Panc1 (cell line): Measurements from ENCODE around the gene PLCZ1. TPM values are rescaled to one million over a fixed set of nuclear protein-coding genes. Genes with fewer than 3 reads are reported as not detected.

Experiments used
- ATAC-seq: fragments of 200-7000 bp; cut with Tn5 transposase; 2 replicates; pipeline ENCODE4 v1.9.1; 2020; ENCODE audit warnings: mild to moderate bottlenecking, moderate library complexity
- BruUV-seq: library from RNA; stranded (reverse); fragments of 400-500 nt; replicated peaks from 2 replicates; lab custom pipeline; 2021; lab: Mats Ljungman, UMichigan
- CTCF ChIA-PET: fragments of 300-600 bp; sonication (Branson Sonifier 250); formaldehyde crosslinking; loops from one replicate; lab custom pipeline; 2022; ENCODE audit warnings: antibody characterized with exemption; lab: Charles Lee
- POLR2A ChIA-PET: fragments of 300-600 bp; sonication (Branson Sonifier 250); formaldehyde crosslinking; loops from one replicate; lab custom pipeline; 2022; ENCODE audit warnings: antibody characterized with exemption; lab: Charles Lee
- DNase-seq: peaks from one replicate; pipeline ENCODE4 v3.0.0-alpha.2; 2010; ENCODE audit warnings: low read depth, low spot score
- H3K27ac ChIP-seq: 2 replicates; pipeline ENCODE4 v1.5.1; 2011; ENCODE audit warnings: mild to moderate bottlenecking, low read length, inconsistent platforms
- H3K27me3 ChIP-seq: fragments of 200-500 bp; sonication (Bioruptor generic); 2 replicates; pipeline ENCODE4 v1.6.0; 2014; ENCODE audit warnings: low read length, inconsistent platforms; ENCODE audit not compliant: control insufficient read depth, insufficient read depth
- H3K36me3 ChIP-seq: fragments of 200-500 bp; sonication (Bioruptor generic); 2 replicates; pipeline ENCODE4 v1.5.1; 2014; ENCODE audit warnings: inconsistent platforms, mild to moderate bottlenecking, low read length, moderate library complexity; ENCODE audit not compliant: control insufficient read depth, insufficient read depth
- H3K4me1 ChIP-seq: 2 replicates; pipeline ENCODE4 v1.5.1; 2011; ENCODE audit warnings: inconsistent platforms, mild to moderate bottlenecking, low read length, moderate library complexity; ENCODE audit not compliant: control insufficient read depth, insufficient read depth
- H3K4me3 ChIP-seq, 2 experiments: 2 replicates each; pipeline ENCODE4 v1.5.1; 2011 to 2012; ENCODE audit warnings: low read depth in 2 of 2, low read length in 2 of 2, mild to moderate bottlenecking in 2 of 2, inconsistent platforms in 1 of 2, moderate library complexity in 1 of 2
- H3K9me3 ChIP-seq: fragments of 200-500 bp; sonication (Bioruptor generic); 2 replicates; pipeline ENCODE4 v1.5.1; 2014; ENCODE audit warnings: low read depth, mild to moderate bottlenecking, inconsistent platforms, low read length, moderate library complexity; ENCODE audit not compliant: control insufficient read depth, insufficient read depth
- CTCF ChIP-seq: fragments of 450-650 bp; IDR thresholded peaks from 2 replicates; pipeline ENCODE4 v1.5.1; 2017; ENCODE audit warnings: mild to moderate bottlenecking
- POLR2AphosphoS5 ChIP-seq: IDR thresholded peaks from 2 replicates; pipeline ENCODE4 v1.6.1; 2012; ENCODE audit warnings: mild to moderate bottlenecking, low read depth, low read length, moderate library complexity
- REST ChIP-seq, 2 experiments: IDR thresholded peaks; 2 replicates each; pipeline ENCODE4 v1.6.1; 2011 to 2012; ENCODE audit warnings: low read depth in 2 of 2, control low read depth in 1 of 2, low read length in 1 of 2, mild to moderate bottlenecking in 1 of 2, moderate library complexity in 1 of 2; ENCODE audit not compliant: insufficient read depth in 1 of 2
- SIN3A ChIP-seq: IDR thresholded peaks from 2 replicates; pipeline ENCODE4 v1.6.1; 2012; ENCODE audit warnings: low read depth, mild to moderate bottlenecking, low read length, moderate library complexity, borderline replicate concordance; ENCODE audit not compliant: insufficient read depth
- TCF7L2 ChIP-seq: IDR thresholded peaks from 2 replicates; pipeline ENCODE4 v1.6.1; 2011; ENCODE audit warnings: mild to moderate bottlenecking, low read depth, low read length, inconsistent platforms
- in situ Hi-C: cut with HindIII; loops from 2 replicates; pipeline ENCODE4 v1.10.0; 2016; ENCODE audit warnings: low sequenced_read_pairs, low pct_unique_long_range_greater_than_20kb
- intact Hi-C: fragments of 100-400 bp; cut with micrococcal nuclease; formaldehyde crosslinking; loops from one replicate; pipeline ENCODE4 v1.10.0; 2022; ENCODE audit not compliant: unreplicated experiment
- total RNA-seq: library from RNA; stranded (reverse); gene quantifications from one replicate; pipeline ENCODE4 v1.2.1, GENCODE V29; 2021; ENCODE audit not compliant: unreplicated experiment

PLCZ1 gene
- total RNA-seq, 1 experiment from 2014 or later, result not detected

- no peak for DNase-seq
- no peaks in the 10 kb centered on the region for H3K9me3 ChIP-seq
- H3K27ac ChIP-seq, result no peak overlapping the region
- in situ Hi-C loops (no loop called here), intact Hi-C loops (no loop called here)
- H3K27me3 ChIP-seq, result no peaks in the 10 kb centered on the region
- ATAC-seq, result no peak
- no peak overlapping the region for H3K4me3 ChIP-seq
- no peaks in the 10 kb centered on the region for H3K36me3 ChIP-seq
- ChIA-PET CTCF (no interaction called here), POLR2A (no interaction called here)
- no peak for TF ChIP-seq TCF7L2
- no peak for TF ChIP-seq CTCF
- TF ChIP-seq REST (IDR thresholded peaks at IDR 0.05; ENCODE audit: insufficient read depth in 1 of 2, low read depth in 2 of 2, low read length in 1 of 2), result no peak
- TF ChIP-seq POLR2AphosphoS5, result no peak
- TF ChIP-seq SIN3A, result no peak
- no peaks in the 10 kb centered on the region for H3K4me1 ChIP-seq
- no TSS peak for BruUV-seq
Measured at GRCh38 chr12:18751866-18752265, 14.1 kb upstream of the PLCZ1 start.

- Histone ChIP-seq H3K36me3 (no peaks in the 10 kb centered on the region), H3K4me3 (no peak overlapping the region), H3K4me1 (no peaks in the 10 kb centered on the region), H3K27ac (no peak overlapping the region), H3K27me3 (no peaks in the 10 kb centered on the region), H3K9me3 (no peaks in the 10 kb centered on the region)
- POLR2A ChIA-PET, result no interaction called here
- no peak for ATAC-seq
- intact Hi-C loops (no loop called here), in situ Hi-C loops (no loop called here)
- no peak for TF ChIP-seq CTCF
- DNase-seq, result no peak
- CTCF ChIA-PET, result no interaction called here
- no TSS peak for BruUV-seq
Measured at GRCh38 chr12:18750085-18750484, 12.3 kb upstream of the PLCZ1 start.

GRCh38 chr12:18749386-18749957, 11.7 kb upstream of the PLCZ1 start:
- Histone ChIP-seq H3K4me1 (no peaks in the 10 kb centered on the region), H3K9me3 (no peaks in the 10 kb centered on the region), H3K27me3 (no peaks in the 10 kb centered on the region), H3K27ac (no peak overlapping the region), H3K4me3 (no peak overlapping the region), H3K36me3 (no peaks in the 10 kb centered on the region)
- in situ Hi-C loops (no loop called here), intact Hi-C loops (no loop called here)
- CTCF ChIA-PET, result no interaction called here
- no TSS peak for BruUV-seq
- ATAC-seq (no peak), DNase-seq (no peak)
- no peak for TF ChIP-seq CTCF
- TF ChIP-seq REST (IDR thresholded peaks at IDR 0.05; ENCODE audit: insufficient read depth in 1 of 2, low read depth in 2 of 2, low read length in 1 of 2), result no peak
- no peak for TF ChIP-seq POLR2AphosphoS5
- TF ChIP-seq TCF7L2, result no peak
- TF ChIP-seq SIN3A, result no peak
- POLR2A ChIA-PET, result no interaction called here
